8988T (cell line): ENCODE data around the gene PSMC6.

ENCODE experiments used
- DNase-seq: peaks from one replicate; pipeline ENCODE4 v3.0.0; 2011

Gene PSMC6

GRCh38 chr14:52706724-52707706 is at the start of gene PSMC6:
Gene PSMC6, plus strand, starts transcription at chr14:52707200. Its CDS starts 20 bp downstream, at chr14:52707220.
- DNase-seq: peak; percentile 46

- no peak for DNase-seq
Measured at GRCh38 chr14:52660325-52660724, 46.7 kb upstream of the PSMC6 start.

- DNase-seq: no peak
Measured at GRCh38 chr14:52660832-52661231, 46.2 kb upstream of the PSMC6 start.

GRCh38 chr14:52661314-52661713 is 45.7 kb upstream of the PSMC6 start:
- DNase-seq: no peak

- no peak for DNase-seq
Measured at GRCh38 chr14:52663850-52664249, 43.1 kb upstream of the PSMC6 start.

- no peak for DNase-seq
Measured at GRCh38 chr14:52678591-52678990, 28.4 kb upstream of the PSMC6 start.

GRCh38 chr14:52683985-52684520 is 22.9 kb upstream of the PSMC6 start:
- no peak for DNase-seq

GRCh38 chr14:52686176-52686575 is 20.8 kb upstream of the PSMC6 start:
- DNase-seq: no peak

GRCh38 chr14:52690983-52691760 is 15.8 kb upstream of the PSMC6 start:
- DNase-seq: no peak

- DNase-seq: no peak
Measured at GRCh38 chr14:52692248-52692962, 14.6 kb upstream of the PSMC6 start.

- no peak for DNase-seq
Measured at GRCh38 chr14:52693036-52693435, 14.0 kb upstream of the PSMC6 start.

GRCh38 chr14:52693532-52693931 is 13.5 kb upstream of the PSMC6 start:
- DNase-seq: no peak

- DNase-seq: no peak
Measured at GRCh38 chr14:52694761-52695480, 12.1 kb upstream of the PSMC6 start.

- peak; percentile 37 for DNase-seq
Measured at GRCh38 chr14:52695481-52696091, 11.4 kb upstream of the PSMC6 start, which contains the start of gene ERO1A. Gene ERO1A, minus strand, starts transcription at chr14:52695558. Its CDS starts 77 bp downstream, at chr14:52695481.

GRCh38 chr14:52700701-52701172 is 6.3 kb upstream of the PSMC6 start:
- no peak for DNase-seq

GRCh38 chr14:52701223-52701622 is 5.8 kb upstream of the PSMC6 start:
- no peak for DNase-seq

- no peak for DNase-seq
Measured at GRCh38 chr14:52703225-52703624, 3.8 kb upstream of the PSMC6 start.

GRCh38 chr14:52703664-52704063 is 3.3 kb upstream of the PSMC6 start:
- DNase-seq: no peak

- DNase-seq: no peak
Measured at GRCh38 chr14:52706286-52706685, 714 bp upstream of the PSMC6 start.

GRCh38 chr14:52711666-52712065 is 4.7 kb downstream of the PSMC6 start:
- DNase-seq: no peak

GRCh38 chr14:52716155-52716554 is 9.2 kb downstream of the PSMC6 start:
- no peak for DNase-seq
